Epithelial cell of umbilical artery (primary cell): ENCODE measurements around the gene FGFR1OP2. TPM values are rescaled to one million over a fixed set of nuclear protein-coding genes. Genes with fewer than 3 reads are reported as not detected.

Source experiments
- total RNA-seq: library from RNA; depleted of rRNA; stranded (reverse); fragments of >200 nt; gene quantifications from 2 replicates; pipeline ENCODE4 v1.2.3, GENCODE V29; 2014

FGFR1OP2 gene
- total RNA-seq, result 67.2 and 91.8 TPM in 2 replicates

GRCh38 chr12:26937863-26938700 is at the start of gene FGFR1OP2, which contains the start of gene INTS13:
Gene FGFR1OP2 (plus strand): TSS chr12:26938470. CDS start chr12:26954159, 15,689 bp downstream.
Gene INTS13 (minus strand): TSS chr12:26937981. CDS start chr12:26936803, 1,178 bp downstream.

GRCh38 chr12:27014085-27014858 is 76.0 kb downstream of the FGFR1OP2 start, which contains the start of gene TM7SF3:
Gene TM7SF3 (minus strand): TSS chr12:27014384. CDS start chr12:27014168, 216 bp downstream.

Other genes starting within 250 kb of the FGFR1OP2 start
- 94.8 and 113 TPM in 2 replicates for gene ITPR2, start 105.3 kb upstream of the FGFR1OP2 start, total RNA-seq
- 52.6 and 57.8 TPM in 2 replicates for gene INTS13, start 489 bp upstream of the FGFR1OP2 start, total RNA-seq
- 88.0 and 109 TPM in 2 replicates for gene TM7SF3, start 75.9 kb downstream of the FGFR1OP2 start, total RNA-seq
- 39.0 and 67.3 TPM in 2 replicates for gene MED21, start 84.1 kb downstream of the FGFR1OP2 start, total RNA-seq
- not detected in 2 replicates for gene C12orf71, start 144.1 kb downstream of the FGFR1OP2 start, total RNA-seq